ENCODE measurements around the gene LUM. TPM values are rescaled to one million over a fixed set of nuclear protein-coding genes. Genes with fewer than 3 reads are reported as not detected.

The LUM gene
- total RNA-seq, 1 experiment from 2014 or later = not detected

GRCh38 chr12:91109148-91109564 lies 2.1 kb downstream of the LUM start:
- Histone ChIP-seq H3K23me2 (ENCODE audit: insufficient read length, low read depth, low read length, poor library complexity, severe bottlenecking) (no peaks in the 10 kb centered on the region), H3K27me3 (ENCODE audit: insufficient read depth, low read length) (no peaks in the 10 kb centered on the region), H3T11ph (ENCODE audit: low read length) (no peak overlapping the region), H3K79me1 (ENCODE audit: insufficient read depth, low read depth, low read length, poor library complexity, severe bottlenecking) (no peaks in the 10 kb centered on the region), H4K20me1 (ENCODE audit: control insufficient read depth, insufficient read depth, insufficient read length) (no peaks in the 10 kb centered on the region), H2AK5ac (ENCODE audit: insufficient read length, low read length) (no peak overlapping the region), H3K4ac (ENCODE audit: low read depth, low read length) (no peak overlapping the region), H3K79me2 (ENCODE audit: insufficient read depth, low read length) (no peaks in the 10 kb centered on the region), H3K56ac (ENCODE audit: insufficient read length, low read depth, low read length) (no peak overlapping the region), H4K5ac (ENCODE audit: insufficient read length, low read depth, low read length) (no peak overlapping the region), H3K18ac (ENCODE audit: insufficient read length, low read depth, low read length) (no peak overlapping the region), H4K8ac (replicated peaks; ENCODE audit: insufficient read length, low read depth, low read length) (no peak overlapping the region), H3K9ac (ENCODE audit: extremely low read depth, insufficient read length, low read length) (no peak overlapping the region), H3K23ac (ENCODE audit: insufficient read length, low read depth, low read length) (no peak overlapping the region), H3K4me2 (ENCODE audit: insufficient read depth, insufficient read length, low read length) (no peak overlapping the region), H3K9me3 (ENCODE audit: control insufficient read depth, low read depth, low read length) (no peaks in the 10 kb centered on the region), H3K4me1 (ENCODE audit: insufficient read depth, low read length) (no peaks in the 10 kb centered on the region), H3K14ac (ENCODE audit: insufficient read depth, low read length) (no peak overlapping the region), H2BK12ac (ENCODE audit: insufficient read length, low read depth, low read length) (no peak overlapping the region), H2AFZ (ENCODE audit: low read length) (no peak overlapping the region), H2BK20ac (ENCODE audit: low read depth, low read length, poor library complexity, severe bottlenecking) (no peak overlapping the region), H2BK15ac (ENCODE audit: low read depth, low read length) (no peak overlapping the region), H4K91ac (ENCODE audit: insufficient read length, low read depth, low read length) (no peak overlapping the region), H3K27ac (ENCODE audit: insufficient read length, low read depth, low read length) (no peak overlapping the region), H2BK5ac (ENCODE audit: insufficient read length, low read length) (no peak overlapping the region), H2BK120ac (ENCODE audit: low read depth, low read length, poor library complexity, severe bottlenecking) (no peak overlapping the region)
- Mint-ChIP-seq H3K4me1 (peaks cover 2 to 5% of the 10 kb centered on the region in 2 experiments), H3K4me3 (0 out of 5 replicates have a peak overlapping the region, but pooled peaks of 1 of the 2 experiments have one; percentile 9), H3K36me3 (ENCODE audit: insufficient read depth in 1 of 3, low read depth in 3 of 3) (no peaks in the 10 kb centered on the region), H3K9me3 (no peaks in the 10 kb centered on the region; a peak in 1 of 5 replicates), H3K27me3 (ENCODE audit: low read depth) (peaks cover 2% of the 10 kb centered on the region; the same call in 1 of the 2 replicates), H3K27ac (no peak overlapping the region)
- TF ChIP-seq CTCF (conservative IDR thresholded peaks at IDR 0.05) = peak; percentile 96
- WGBS (ENCODE audit: extremely low coverage, insufficient read length, low lambda C conversion rate) = no CpG with 5 or more reads among the region's 7 CpGs
- DNase-seq = peak; percentile 86

All from H9 (cell line).